Erythroblast (primary cell): ENCODE data around the gene SERINC3.

Experiments
- GATA1 ChIP-seq: IDR thresholded peaks from 2 replicates; pipeline ENCODE4 v1.6.1; 2011; ENCODE audit warnings: low read depth, mild to moderate bottlenecking, control low read depth, low read length, moderate library complexity
- POLR2A ChIP-seq: IDR thresholded peaks from 2 replicates; pipeline ENCODE4 v1.6.1; 2011; ENCODE audit warnings: mild to moderate bottlenecking, low read length

DNA sequence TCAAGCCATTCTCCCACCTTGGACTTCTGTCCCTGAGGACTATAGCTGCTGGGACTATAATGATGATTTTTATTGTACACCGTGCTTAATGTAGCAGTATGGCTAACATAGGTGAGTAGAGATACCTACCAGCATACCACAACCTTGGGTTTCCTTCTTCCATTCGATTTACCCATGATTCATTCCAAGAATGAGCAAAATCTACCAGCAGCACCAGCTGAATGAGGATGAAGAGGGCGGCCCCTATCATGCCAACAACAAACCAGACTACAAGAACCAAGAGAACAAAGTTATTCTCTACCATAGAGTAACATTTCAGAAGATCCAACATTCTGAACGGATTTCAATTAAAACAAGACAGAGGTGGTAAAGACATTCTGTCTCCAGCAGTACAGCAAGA is 12.1 kb downstream of the SERINC3 start:
- TF ChIP-seq POLR2A: no peak
- no peak for TF ChIP-seq GATA1
